CD14-positive monocyte (primary cell): Measurements from ENCODE around the gene LRRC8E. TPM values are rescaled to one million over a fixed set of nuclear protein-coding genes. Genes with fewer than 3 reads are reported as not detected.

ENCODE experiments used
- DNase-seq, 3 donors: peaks; one replicate each; pipeline ENCODE4 v3.0.0-alpha.2; 2011 to 2022
- H2AFZ ChIP-seq: 2 replicates; pipeline ENCODE4 v1.6.0; 2012; ENCODE audit warnings: mild to moderate bottlenecking, low read depth, low read length, inconsistent platforms; ENCODE audit not compliant: insufficient read depth, poor library complexity, severe bottlenecking
- H3K27ac ChIP-seq, 2 donors: 1 replicate in 1 of 2; 2 replicates in 1 of 2; pipeline ENCODE4 v1.5.1; 2012 to 2013; ENCODE audit warnings: low read length in 2 of 2, control low read depth in 1 of 2, inconsistent platforms in 1 of 2, low read depth in 1 of 2, mild to moderate bottlenecking in 1 of 2
- H3K27me3 ChIP-seq, 2 donors: one replicate each; pipeline versions ENCODE4 v1.6.0 to v1.6.1; 2011 to 2013; ENCODE audit warnings: low read length in 2 of 2; ENCODE audit not compliant: control insufficient read depth in 2 of 2, insufficient read depth in 2 of 2
- H3K36me3 ChIP-seq, 2 donors: replicated peaks in 1 of 2; 1 replicate in 1 of 2; 2 replicates in 1 of 2; pipeline versions ENCODE4 v1.5.1 to v1.6.1; 2012 to 2013; ENCODE audit warnings: low read length in 2 of 2, control low read depth in 1 of 2, inconsistent platforms in 1 of 2, mild to moderate bottlenecking in 1 of 2; ENCODE audit not compliant: insufficient read depth in 2 of 2, control insufficient read depth in 1 of 2
- H3K4me1 ChIP-seq, 2 donors: 1 replicate in 1 of 2; 2 replicates in 1 of 2; pipeline versions ENCODE4 v1.5.1 to v1.6.1; 2012 to 2013; ENCODE audit warnings: low read length in 2 of 2, control low read depth in 1 of 2, inconsistent platforms in 1 of 2, mild to moderate bottlenecking in 1 of 2, moderate library complexity in 1 of 2; ENCODE audit not compliant: insufficient read depth in 2 of 2, control insufficient read depth in 1 of 2
- H3K4me2 ChIP-seq: replicated peaks from 2 replicates; pipeline ENCODE3; 2012; ENCODE audit warnings: low read length, moderate library complexity, mild to moderate bottlenecking; ENCODE audit not compliant: poor library complexity, severe bottlenecking; ENCODE audit errors: extremely low read depth
- H3K4me3 ChIP-seq, 3 experiments: fragments of 200-600 bp in 1 of 3; sonication (generic) in 1 of 3; replicated peaks in 1 of 3; 1 replicate in 2 of 3; 2 replicates in 1 of 3; pipeline ENCODE4 v1.5.1; 2011 to 2013; ENCODE audit warnings: low read length in 3 of 3, mild to moderate bottlenecking in 3 of 3, control low read depth in 2 of 3, low read depth in 2 of 3, inconsistent platforms in 1 of 3, moderate library complexity in 1 of 3
- H3K79me2 ChIP-seq: 2 replicates; pipeline ENCODE4 v1.6.0; 2012; ENCODE audit warnings: mild to moderate bottlenecking, control low read depth, inconsistent platforms, low read length, moderate library complexity; ENCODE audit not compliant: insufficient read depth
- H3K9ac ChIP-seq: 2 replicates; pipeline ENCODE4 v1.6.0; 2017; ENCODE audit warnings: low read length, mild to moderate bottlenecking; ENCODE audit not compliant: insufficient read depth, poor library complexity, severe bottlenecking
- H3K9me3 ChIP-seq, 2 donors: replicated peaks in 1 of 2; 1 replicate in 1 of 2; 2 replicates in 1 of 2; pipeline versions ENCODE4 v1.5.1 to v1.6.1; 2012 to 2013; ENCODE audit warnings: low read length in 2 of 2, control low read depth in 1 of 2; ENCODE audit not compliant: control insufficient read depth in 1 of 2, insufficient read depth in 1 of 2
- H4K20me1 ChIP-seq: 2 replicates; pipeline ENCODE4 v1.6.0; 2012; ENCODE audit warnings: mild to moderate bottlenecking, low read length, control low read depth, moderate library complexity; ENCODE audit not compliant: insufficient read depth
- H3K27ac Mint-ChIP-seq, 7 donors: one replicate each; pipeline ENCODE4 v1.8.0; 2020; ENCODE audit warnings: mild to moderate bottlenecking in 7 of 7, mixed read lengths in 7 of 7, moderate library complexity in 6 of 7, inconsistent platforms in 2 of 7
- H3K27me3 Mint-ChIP-seq, 3 donors: one replicate each; pipeline ENCODE4 v1.8.0; 2021 to 2022; ENCODE audit warnings: low read depth in 3 of 3, mild to moderate bottlenecking in 3 of 3, mixed read lengths in 3 of 3, moderate library complexity in 3 of 3, inconsistent platforms in 1 of 3
- H3K36me3 Mint-ChIP-seq, 2 donors: one replicate each; pipeline ENCODE4 v1.8.0; 2020; ENCODE audit warnings: mixed read lengths in 2 of 2, inconsistent platforms in 1 of 2, mild to moderate bottlenecking in 1 of 2
- H3K4me1 Mint-ChIP-seq: one replicate; pipeline ENCODE4 v1.8.0; 2020; ENCODE audit warnings: mild to moderate bottlenecking, mixed read lengths
- H3K4me3 Mint-ChIP-seq, 2 donors: one replicate each; pipeline ENCODE4 v1.8.0; 2020; ENCODE audit warnings: mild to moderate bottlenecking in 2 of 2, mixed read lengths in 2 of 2, moderate library complexity in 1 of 2
- H3K9me3 Mint-ChIP-seq, 7 donors: one replicate each; pipeline ENCODE4 v1.8.0; 2020 to 2022; ENCODE audit warnings: mixed read lengths in 7 of 7, mild to moderate bottlenecking in 6 of 7, moderate library complexity in 6 of 7, inconsistent platforms in 2 of 7
- CTCF ChIP-seq: fragments of 200-600 bp; IDR thresholded peaks from one replicate; pipeline ENCODE4 v1.8.0; 2022; ENCODE audit warnings: antibody characterized with exemption, mild to moderate bottlenecking
- WGBS: methylation state at CpG from one replicate; pipeline ENCODE4 v1.1.5; 2013; ENCODE audit warnings: missing lambda C conversion rate; ENCODE audit not compliant: insufficient coverage; 5-methylcytosine and 5-hydroxymethylcytosine counted together
- intact Hi-C, 2 donors: fragments of 100-400 bp; cut with micrococcal nuclease; formaldehyde crosslinking; loops; one replicate each; pipeline versions ENCODE4 v1.15.0 to v1.15.1; 2023
- polyA plus RNA-seq, 3 donors: library from polyadenylated mRNA; depleted of rRNA in 1 of 3; unstranded in 2 of 3; stranded (reverse) in 1 of 3; fragments of 300-500 nt in 2 of 3; fragments of >200 nt in 1 of 3; fragmentation: Illumina TruSeq in 2 of 3; gene quantifications; 1 replicate in 2 of 3; 2 replicates in 1 of 3; pipeline ENCODE4 v1.2.3, GENCODE V29; 2012 to 2021

Gene LRRC8E
- polyA plus RNA-seq, 3 donors, result not detected

DNA sequence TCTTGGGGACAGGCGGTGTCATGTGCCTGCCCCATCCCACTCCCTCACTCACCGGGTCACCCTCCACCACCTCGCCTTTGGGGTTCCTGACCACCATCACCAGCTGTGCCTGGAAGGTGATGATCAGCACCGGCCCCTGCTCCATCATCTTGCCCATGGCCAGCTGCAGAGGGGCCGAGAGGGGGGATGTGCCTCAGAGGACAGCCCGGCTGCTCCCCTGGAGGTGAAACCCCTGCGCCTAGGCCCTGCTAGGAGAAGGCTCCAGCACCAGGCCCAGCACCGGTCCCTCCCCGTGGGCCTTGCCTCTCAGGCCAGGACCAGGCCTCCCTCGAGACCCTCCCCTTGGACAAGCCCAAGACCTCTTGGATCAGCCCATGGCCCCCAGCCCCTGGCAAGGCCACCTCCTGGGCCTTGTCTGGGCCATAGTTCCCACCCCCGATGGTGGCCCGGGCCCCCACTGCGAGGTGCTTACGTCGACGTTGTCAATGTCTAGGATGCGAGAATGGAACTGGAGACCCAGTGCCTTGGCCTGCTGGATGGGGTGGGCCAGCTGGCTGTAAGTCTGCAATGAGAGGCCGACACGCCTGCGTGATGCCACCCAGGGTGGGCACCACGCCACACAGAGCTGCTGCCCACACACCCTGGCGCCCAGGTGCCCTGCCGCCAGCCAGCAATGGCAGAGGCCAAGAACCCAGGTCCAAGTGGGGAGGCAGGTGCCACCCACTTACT is 39.5 kb downstream of the LRRC8E start:
- H2AFZ ChIP-seq, result no peak overlapping the region
- peaks cover 6 to 17% of the 10 kb centered on the region in 2 donors for H3K4me1 ChIP-seq
- no peaks in the 10 kb centered on the region for H3K27me3 ChIP-seq
- no peak overlapping the region for H3K27ac ChIP-seq
- Mint-ChIP-seq H3K36me3 (peaks cover 26 to 37% of the 10 kb centered on the region in 2 donors), H3K4me3 (no peak overlapping the region), H3K4me1 (peaks cover 6% of the 10 kb centered on the region), H3K27ac (peak overlapping the region in 1 of 7 donors; percentile 30), H3K27me3 (peaks cover 13 to 19% (median 13%) of the 10 kb centered on the region in 3 donors), H3K9me3 (peaks cover 0 to 2% (median 1%) of the 10 kb centered on the region in 7 donors)
- DNase-seq, result no peak
- TF ChIP-seq CTCF, result no peak
- 96% methylated on average over 23 of the region's 23 CpGs for WGBS
- H3K79me2 ChIP-seq, result no peaks in the 10 kb centered on the region
- H4K20me1 ChIP-seq, result peaks cover 4% of the 10 kb centered on the region
- H3K4me3 ChIP-seq, result no peak overlapping the region
- intact Hi-C loops, result loop anchor here in 1 of 2 donors (10.0 kb wide), 1 partner anchor 1887 kb away; the partner anchor contains the start of gene FBXL12
- no peak overlapping the region for H3K9ac ChIP-seq
- peaks cover 26 to 31% of the 10 kb centered on the region in 2 donors for H3K36me3 ChIP-seq
- H3K4me2 ChIP-seq, result no peak overlapping the region
- no peaks in the 10 kb centered on the region for H3K9me3 ChIP-seq

- intact Hi-C loops, result loop anchor here in 1 of 2 donors (10.0 kb wide), 1 partner anchor 1886 kb away; the partner anchor contains the start of gene FBXL12
Observed at GRCh38 chr19:7928334-7928706, 40.0 kb downstream of the LRRC8E start.

More at GRCh38 chr19:7928334-7928706, 40.0 kb downstream of the LRRC8E start:
- Histone ChIP-seq H3K36me3 (peaks cover 28 to 32% of the 10 kb centered on the region in 2 donors), H3K4me2 (no peak overlapping the region), H3K9me3 (no peaks in the 10 kb centered on the region), H3K4me3 (no peak overlapping the region), H3K27me3 (no peaks in the 10 kb centered on the region), H3K4me1 (peaks cover 6 to 17% of the 10 kb centered on the region in 2 donors), H4K20me1 (peaks cover 4% of the 10 kb centered on the region), H3K27ac (no peak overlapping the region), H3K9ac (no peak overlapping the region), H3K79me2 (no peaks in the 10 kb centered on the region), H2AFZ (no peak overlapping the region)
- peaks cover 0 to 2% (median 1%) of the 10 kb centered on the region in 7 donors for H3K9me3 Mint-ChIP-seq
- H3K27me3 Mint-ChIP-seq, result peaks cover 13 to 19% (median 13%) of the 10 kb centered on the region in 3 donors
- no peak for DNase-seq
- no peak overlapping the region for H3K4me3 Mint-ChIP-seq
- no peak for TF ChIP-seq CTCF
- WGBS, result 100% methylated on average over 4 of the region's 9 CpGs
- peaks cover 6% of the 10 kb centered on the region for H3K4me1 Mint-ChIP-seq
- peak overlapping the region in 2 of 7 donors; percentile 64 to 68 for H3K27ac Mint-ChIP-seq
- peaks cover 26 to 37% of the 10 kb centered on the region in 2 donors for H3K36me3 Mint-ChIP-seq
